ENCODE data around the gene WDFY3.

DNA sequence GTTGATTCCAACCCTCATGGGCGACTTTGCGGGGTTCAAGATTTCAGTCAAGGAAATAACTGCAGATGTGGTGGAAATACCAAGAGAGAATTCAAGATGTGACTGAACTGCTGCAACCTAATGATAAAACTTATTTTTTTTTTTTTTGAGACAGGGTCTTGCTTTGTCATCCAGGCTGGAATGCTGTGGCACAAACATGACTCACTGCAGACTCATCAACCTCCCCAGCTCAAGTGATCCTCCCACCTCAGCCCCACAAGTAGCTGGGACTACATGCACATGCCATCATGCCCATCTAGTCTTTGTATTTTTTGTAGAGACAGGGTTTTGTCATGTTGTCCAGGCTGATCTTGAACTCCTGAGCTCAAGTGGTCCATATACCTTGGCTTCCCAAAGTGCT lies 19.5 kb upstream of the WDFY3 start:
- TF ChIP-seq, protein P1, sequence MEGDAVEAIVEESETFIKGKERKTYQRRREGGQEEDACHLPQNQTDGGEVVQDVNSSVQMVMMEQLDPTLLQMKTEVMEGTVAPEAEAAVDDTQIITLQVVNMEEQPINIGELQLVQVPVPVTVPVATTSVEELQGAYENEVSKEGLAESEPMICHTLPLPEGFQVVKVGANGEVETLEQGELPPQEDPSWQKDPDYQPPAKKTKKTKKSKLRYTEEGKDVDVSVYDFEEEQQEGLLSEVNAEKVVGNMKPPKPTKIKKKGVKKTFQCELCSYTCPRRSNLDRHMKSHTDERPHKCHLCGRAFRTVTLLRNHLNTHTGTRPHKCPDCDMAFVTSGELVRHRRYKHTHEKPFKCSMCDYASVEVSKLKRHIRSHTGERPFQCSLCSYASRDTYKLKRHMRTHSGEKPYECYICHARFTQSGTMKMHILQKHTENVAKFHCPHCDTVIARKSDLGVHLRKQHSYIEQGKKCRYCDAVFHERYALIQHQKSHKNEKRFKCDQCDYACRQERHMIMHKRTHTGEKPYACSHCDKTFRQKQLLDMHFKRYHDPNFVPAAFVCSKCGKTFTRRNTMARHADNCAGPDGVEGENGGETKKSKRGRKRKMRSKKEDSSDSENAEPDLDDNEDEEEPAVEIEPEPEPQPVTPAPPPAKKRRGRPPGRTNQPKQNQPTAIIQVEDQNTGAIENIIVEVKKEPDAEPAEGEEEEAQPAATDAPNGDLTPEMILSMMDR (IDR thresholded peaks at IDR 0.05; ENCODE audit: insufficient read depth, low read length): no peak
- no peak for TF ChIP-seq POLR2AphosphoS5 (IDR thresholded peaks at IDR 0.05; ENCODE audit: low read depth)
- TF ChIP-seq REST (IDR thresholded peaks at IDR 0.05; ENCODE audit: insufficient replicate concordance, low read depth): no peak
- no peak for TF ChIP-seq SPI1 (IDR thresholded peaks at IDR 0.05; ENCODE audit: borderline replicate concordance, low read depth)
- no peak for TF ChIP-seq GABPA (IDR thresholded peaks at IDR 0.05; ENCODE audit: low read depth)

Measured in HL-60 (cell line).